KMS-11 (cell line): ENCODE results near the gene NUPR1.
"Not testable (repeated sequence)": the region's sequence is repeated elsewhere in the genome, so short reads cannot be mapped to it uniquely, and the experiment has no call there.

Experiments used
- H2AFZ ChIP-seq: fragments of 200-600 bp; sonication (generic); 2 replicates; pipeline ENCODE4 v1.6.1; 2016; ENCODE audit warnings: antibody characterized with exemption, mixed run types, low read depth
- H3K27ac ChIP-seq: fragments of 200-600 bp; sonication (generic); 2 replicates; pipeline ENCODE4 v1.6.1; 2016; ENCODE audit warnings: mild to moderate bottlenecking, mixed run types
- H3K27me3 ChIP-seq: fragments of 200-600 bp; sonication (generic); 2 replicates; pipeline ENCODE4 v1.6.1; 2017; ENCODE audit warnings: mild to moderate bottlenecking, low read depth, mixed run types, moderate library complexity; ENCODE audit not compliant: insufficient read depth
- H3K36me3 ChIP-seq: fragments of 200-600 bp; sonication (generic); 2 replicates; pipeline ENCODE4 v1.6.1; 2017; ENCODE audit warnings: mild to moderate bottlenecking, mixed run types; ENCODE audit not compliant: insufficient read depth
- H3K4me1 ChIP-seq: fragments of 200-600 bp; sonication (generic); 2 replicates; pipeline ENCODE4 v1.6.1; 2016; ENCODE audit warnings: mild to moderate bottlenecking, low read depth, mixed run types; ENCODE audit not compliant: poor library complexity, severe bottlenecking
- H3K4me2 ChIP-seq: fragments of 200-600 bp; sonication (generic); 2 replicates; pipeline ENCODE4 v1.7.0; 2016; ENCODE audit warnings: mild to moderate bottlenecking, mixed run types
- H3K4me3 ChIP-seq: fragments of 200-600 bp; sonication (generic); IDR thresholded peaks from 2 replicates; pipeline ENCODE4 v1.6.1; 2017; ENCODE audit warnings: low read depth, low read length, mixed read lengths; ENCODE audit not compliant: insufficient read depth
- H3K79me2 ChIP-seq: fragments of 200-600 bp; sonication (generic); 2 replicates; pipeline ENCODE4 v1.6.1; 2016; ENCODE audit warnings: low read depth, mixed run types; ENCODE audit not compliant: insufficient read depth
- H3K9ac ChIP-seq: fragments of 200-600 bp; sonication (generic); 2 replicates; pipeline ENCODE4 v1.6.1; 2016; ENCODE audit warnings: mild to moderate bottlenecking, mixed run types
- H4K20me1 ChIP-seq: fragments of 200-600 bp; sonication (generic); 2 replicates; pipeline ENCODE4 v1.6.1; 2016; ENCODE audit warnings: mild to moderate bottlenecking, mixed run types; ENCODE audit not compliant: insufficient read depth
- CTCF ChIP-seq: fragments of 200-600 bp; sonication (generic); conservative IDR thresholded peaks from 2 replicates; pipeline ENCODE4 v1.6.1; 2017; ENCODE audit warnings: low read depth, mild to moderate bottlenecking, antibody characterized with exemption, low read length, moderate library complexity, mixed read lengths

The NUPR1 gene

GRCh38 chr16:28501258-28502232, 37.2 kb downstream of the NUPR1 start:
- no peak overlapping the region for H3K27ac ChIP-seq
- no peak overlapping the region for H3K9ac ChIP-seq
- no peak overlapping the region for H2AFZ ChIP-seq
- H3K36me3 ChIP-seq, result no peaks in the 10 kb centered on the region
- no peak overlapping the region for H3K4me3 ChIP-seq
- no peaks in the 10 kb centered on the region for H4K20me1 ChIP-seq
- H3K27me3 ChIP-seq, result peaks cover 22% of the 10 kb centered on the region; the same call in 1 of the 2 replicates
- H3K4me2 ChIP-seq, result no peak overlapping the region
- H3K79me2 ChIP-seq, result no peaks in the 10 kb centered on the region
- no peaks in the 10 kb centered on the region for H3K4me1 ChIP-seq
- no peak for TF ChIP-seq CTCF

DNA sequence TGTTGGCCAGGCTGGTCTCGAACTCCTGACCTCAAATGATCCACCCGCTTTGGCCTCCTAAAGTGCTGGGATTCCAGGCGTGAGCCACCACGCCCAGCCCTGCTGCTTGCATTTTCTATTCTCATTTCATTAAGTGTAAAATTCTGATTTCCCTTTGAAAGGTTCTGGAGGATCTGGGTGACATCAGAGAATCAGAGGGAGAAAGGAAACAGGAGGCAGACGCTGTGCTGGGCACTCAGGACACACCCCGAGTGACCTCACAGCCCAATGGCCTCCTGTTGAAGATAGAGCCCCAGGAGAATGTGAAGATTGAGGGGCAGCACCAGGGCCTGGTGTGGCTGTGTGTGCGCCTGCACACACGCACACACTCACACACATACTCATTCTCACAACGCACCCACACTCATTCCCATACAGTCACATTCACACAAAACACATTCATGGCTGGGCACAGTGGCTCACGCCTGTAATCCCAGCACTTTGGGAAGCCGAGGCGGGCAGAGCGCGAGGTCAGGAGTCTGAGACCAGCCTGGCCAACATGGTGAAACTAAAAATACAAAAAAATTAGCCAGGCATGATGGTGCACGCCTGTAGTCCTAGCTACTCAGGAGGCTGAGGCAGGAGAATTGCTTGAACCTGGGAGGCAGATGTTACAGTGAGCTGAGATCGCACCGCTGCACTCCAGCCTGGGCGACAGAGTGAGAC, 38.1 kb downstream of the NUPR1 start:
- H3K4me3 ChIP-seq, H3K79me2 ChIP-seq, H2AFZ ChIP-seq, H3K36me3 ChIP-seq, H3K4me1 ChIP-seq, H3K27ac ChIP-seq, H3K4me2 ChIP-seq, H4K20me1 ChIP-seq, H3K9ac ChIP-seq: not testable (repeated sequence)
- peaks cover 17% of the 10 kb centered on the region for H3K27me3 ChIP-seq

GRCh38 chr16:28499854-28500253, 38.9 kb downstream of the NUPR1 start:
- Histone ChIP-seq H3K79me2 (no peaks in the 10 kb centered on the region), H3K9ac (no peak overlapping the region), H3K4me2 (no peak overlapping the region), H4K20me1 (no peaks in the 10 kb centered on the region), H3K27ac (no peak overlapping the region), H3K4me3 (no peak overlapping the region), H3K36me3 (no peaks in the 10 kb centered on the region), H2AFZ (no peak overlapping the region), H3K4me1 (no peaks in the 10 kb centered on the region), H3K27me3 (peaks cover 11% of the 10 kb centered on the region)
- no peak for TF ChIP-seq CTCF

- Histone ChIP-seq H2AFZ (no peak overlapping the region), H3K4me1 (peaks cover 10% of the 10 kb centered on the region), H3K27me3 (peaks cover 6% of the 10 kb centered on the region), H3K79me2 (no peaks in the 10 kb centered on the region), H4K20me1 (no peaks in the 10 kb centered on the region), H3K4me2 (no peak overlapping the region), H3K36me3 (no peaks in the 10 kb centered on the region), H3K4me3 (no peak overlapping the region), H3K27ac (no peak overlapping the region), H3K9ac (no peak overlapping the region)
- no peak for TF ChIP-seq CTCF
Observed at GRCh38 chr16:28498666-28499381, 40.0 kb downstream of the NUPR1 start.
